PC-3 (cell line): ENCODE results near the gene BMP4. TPM values are rescaled to one million over a fixed set of nuclear protein-coding genes. Genes with fewer than 3 reads are reported as not detected.

ENCODE experiments used
- ATAC-seq: fragments of 200-7000 bp; cut with Tn5 transposase; 2 replicates; pipeline ENCODE4 v1.9.1; 2020; ENCODE audit warnings: mild to moderate bottlenecking, moderate library complexity
- BruUV-seq: library from RNA; stranded (reverse); fragments of 400-500 nt; replicated peaks from 2 replicates; lab custom pipeline; 2021; lab: Mats Ljungman, UMichigan
- CTCF ChIA-PET: fragments of 300-600 bp; sonication (Branson Sonifier 250); formaldehyde crosslinking; loops from one replicate; lab custom pipeline; 2022; ENCODE audit warnings: antibody characterized with exemption; lab: Charles Lee
- POLR2A ChIA-PET: fragments of 300-600 bp; sonication (Branson Sonifier 250); formaldehyde crosslinking; loops from one replicate; lab custom pipeline; 2022; ENCODE audit warnings: antibody characterized with exemption; ENCODE audit not compliant: unreplicated experiment; lab: Charles Lee
- DNase-seq: peaks from one replicate; pipeline ENCODE4 v3.0.0-alpha.2; 2015
- H2AFZ ChIP-seq: fragments of 300-600 bp; sonication (generic); 2 replicates; pipeline ENCODE4 v1.6.0; 2016; ENCODE audit warnings: antibody characterized with exemption, low read length
- H3F3A ChIP-seq: fragments of 300-600 bp; sonication (generic); one replicate; pipeline ENCODE4 v1.6.0; 2017; ENCODE audit warnings: antibody characterized with exemption, low read length, control low read depth, mild to moderate bottlenecking; ENCODE audit not compliant: unreplicated experiment
- H3K27ac ChIP-seq: fragments of 300-600 bp; sonication (generic); 2 replicates; pipeline ENCODE4 v1.5.1; 2016; ENCODE audit warnings: mild to moderate bottlenecking, low read length
- H3K27me3 ChIP-seq: fragments of 300-600 bp; sonication (generic); 2 replicates; pipeline ENCODE4 v1.6.1; 2016; ENCODE audit warnings: low read length, mixed read lengths
- H3K36me3 ChIP-seq: fragments of 300-600 bp; sonication (generic); 2 replicates; pipeline ENCODE4 v1.6.1; 2016; ENCODE audit warnings: low read depth, mixed run types, low read length, mixed read lengths
- H3K4me1 ChIP-seq: fragments of 300-600 bp; sonication (generic); 2 replicates; pipeline ENCODE4 v1.5.1; 2016; ENCODE audit warnings: low read length; ENCODE audit not compliant: insufficient read depth
- H3K4me2 ChIP-seq: fragments of 300-600 bp; sonication (generic); 2 replicates; pipeline ENCODE4 v1.6.0; 2016; ENCODE audit warnings: low read length
- H3K4me3 ChIP-seq: fragments of 300-600 bp; sonication (generic); 2 replicates; pipeline ENCODE4 v1.5.1; 2016; ENCODE audit warnings: mild to moderate bottlenecking, low read length, mixed read lengths
- H3K79me2 ChIP-seq: fragments of 300-600 bp; sonication (generic); 2 replicates; pipeline ENCODE4 v1.6.1; 2017; ENCODE audit warnings: low read length, mixed read lengths
- H3K9ac ChIP-seq: fragments of 300-600 bp; sonication (generic); 2 replicates; pipeline ENCODE4 v1.6.0; 2016; ENCODE audit warnings: mild to moderate bottlenecking, low read length
- H3K9me2 ChIP-seq: fragments of 300-600 bp; sonication (generic); replicated peaks from 2 replicates; pipeline ENCODE4 v1.6.1; 2016; ENCODE audit warnings: mixed run types, low read length, mixed read lengths
- H3K9me3 ChIP-seq: fragments of 300-600 bp; sonication (generic); 2 replicates; pipeline ENCODE4 v1.6.1; 2016; ENCODE audit warnings: low read length, mixed read lengths
- H4K20me1 ChIP-seq: fragments of 300-600 bp; sonication (generic); 2 replicates; pipeline ENCODE4 v1.6.1; 2016; ENCODE audit warnings: low read length, mixed read lengths
- EZH2 ChIP-seq: fragments of 300-600 bp; sonication (generic); IDR thresholded peaks from one replicate; pipeline ENCODE4 v1.6.1; 2017; ENCODE audit warnings: antibody characterized with exemption, mild to moderate bottlenecking, low read length; ENCODE audit not compliant: unreplicated experiment
- EZH2phosphoT487 ChIP-seq: fragments of 300-600 bp; sonication (generic); IDR thresholded peaks from 2 replicates; pipeline ENCODE4 v1.6.1; 2018; ENCODE audit warnings: mild to moderate bottlenecking, antibody characterized with exemption, low read length, borderline replicate concordance
- intact Hi-C: fragments of 100-400 bp; cut with micrococcal nuclease; formaldehyde crosslinking; loops from 2 replicates; pipeline ENCODE4 v1.9.0; 2023
- total RNA-seq: library from RNA; depleted of rRNA; stranded (reverse); fragments of >200 nt; gene quantifications from 2 replicates; pipeline ENCODE4 v1.2.3, GENCODE V29; 2014
- TF ChIP-seq, protein P1 (sequence below): fragments of 300-600 bp; sonication (generic); conservative IDR thresholded peaks from 2 replicates; pipeline ENCODE4 v1.5.1; 2017; ENCODE audit warnings: antibody characterized with exemption, low read depth, mild to moderate bottlenecking, low read length

Gene BMP4
- total RNA-seq, 1 experiment from 2014 or later = 8.7 TPM

DNA sequence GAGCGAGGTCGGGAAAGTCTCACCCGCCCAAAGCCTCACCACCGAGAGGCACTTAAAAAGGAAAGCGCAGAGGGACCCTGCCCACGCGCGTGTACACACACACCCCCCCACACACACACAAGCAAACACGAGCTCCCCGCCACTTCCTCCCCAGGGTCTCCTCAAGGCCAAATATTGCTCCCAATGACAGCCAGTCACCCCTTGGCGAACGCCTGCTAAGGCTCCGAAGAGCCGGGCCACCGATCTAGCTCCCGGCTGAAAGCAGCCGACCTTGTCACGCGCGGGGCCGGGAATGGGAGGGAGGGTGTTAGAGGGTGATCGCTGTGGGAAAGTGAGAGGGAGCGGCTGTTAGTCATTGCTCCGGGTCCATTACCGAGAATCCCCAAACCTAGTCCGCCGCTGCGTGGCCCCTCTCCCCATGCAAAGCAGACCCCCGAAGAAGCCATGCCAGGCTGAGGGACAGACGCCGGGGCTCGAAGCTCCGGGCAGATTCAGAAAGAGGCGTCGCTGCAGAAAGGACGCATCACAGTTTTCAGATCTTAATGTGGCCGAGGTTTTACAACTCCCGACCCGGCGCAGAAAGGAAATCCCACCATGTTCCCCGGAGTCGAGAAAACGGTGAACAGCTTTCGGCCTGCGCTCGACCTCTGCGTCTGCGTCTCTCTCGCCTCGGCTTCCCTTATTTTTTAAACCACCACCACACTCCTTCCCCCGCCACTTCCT, 2.6 kb downstream of the BMP4 start:
- peak overlapping the region; percentile 57 for H3K9ac ChIP-seq
- ChIA-PET POLR2A (interaction anchor here (0.5 to 1.7 kb wide), 16 partner anchors 11 to 623 kb away, joined by 3 to 11 read pairs (median 4); no protein-coding TSS in a partner anchor), CTCF (interaction anchor here (0.6 to 1.4 kb wide), 16 partner anchors 9 to 1003 kb away, joined by 3 to 17 read pairs (median 4); partner anchors contain the start of gene FERMT2)
- H3K36me3 ChIP-seq = no peaks in the 10 kb centered on the region
- H3K4me2 ChIP-seq = peak overlapping the region; percentile 91
- peak; percentile 42 for ATAC-seq
- H3K4me3 ChIP-seq = peak overlapping the region; percentile 91
- DNase-seq = peak; percentile 60
- H3K27ac ChIP-seq = peak overlapping the region; percentile 31; the same call in 1 of the 2 replicates
- BruUV-seq = no TSS peak
- H3K9me2 ChIP-seq = no peaks in the 10 kb centered on the region
- intact Hi-C loops = loop anchor here (1.0 to 10.0 kb wide), 9 partner anchors 23 to 519 kb away; no protein-coding TSS in a partner anchor
- H3K4me1 ChIP-seq = 0 out of 2 replicates have a peak, but pooled peaks cover 4% of the 10 kb centered on the region
- H3F3A ChIP-seq = no peaks in the 10 kb centered on the region
- no peaks in the 10 kb centered on the region for H4K20me1 ChIP-seq
- peak overlapping the region; percentile 90 for H2AFZ ChIP-seq
- TF ChIP-seq, protein P1, sequence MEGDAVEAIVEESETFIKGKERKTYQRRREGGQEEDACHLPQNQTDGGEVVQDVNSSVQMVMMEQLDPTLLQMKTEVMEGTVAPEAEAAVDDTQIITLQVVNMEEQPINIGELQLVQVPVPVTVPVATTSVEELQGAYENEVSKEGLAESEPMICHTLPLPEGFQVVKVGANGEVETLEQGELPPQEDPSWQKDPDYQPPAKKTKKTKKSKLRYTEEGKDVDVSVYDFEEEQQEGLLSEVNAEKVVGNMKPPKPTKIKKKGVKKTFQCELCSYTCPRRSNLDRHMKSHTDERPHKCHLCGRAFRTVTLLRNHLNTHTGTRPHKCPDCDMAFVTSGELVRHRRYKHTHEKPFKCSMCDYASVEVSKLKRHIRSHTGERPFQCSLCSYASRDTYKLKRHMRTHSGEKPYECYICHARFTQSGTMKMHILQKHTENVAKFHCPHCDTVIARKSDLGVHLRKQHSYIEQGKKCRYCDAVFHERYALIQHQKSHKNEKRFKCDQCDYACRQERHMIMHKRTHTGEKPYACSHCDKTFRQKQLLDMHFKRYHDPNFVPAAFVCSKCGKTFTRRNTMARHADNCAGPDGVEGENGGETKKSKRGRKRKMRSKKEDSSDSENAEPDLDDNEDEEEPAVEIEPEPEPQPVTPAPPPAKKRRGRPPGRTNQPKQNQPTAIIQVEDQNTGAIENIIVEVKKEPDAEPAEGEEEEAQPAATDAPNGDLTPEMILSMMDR = no peak
- TF ChIP-seq EZH2 (no peak), EZH2phosphoT487 (no peak)
- H3K79me2 ChIP-seq = peaks cover 27% of the 10 kb centered on the region
- no peaks in the 10 kb centered on the region for H3K27me3 ChIP-seq
- no peaks in the 10 kb centered on the region for H3K9me3 ChIP-seq

DNA sequence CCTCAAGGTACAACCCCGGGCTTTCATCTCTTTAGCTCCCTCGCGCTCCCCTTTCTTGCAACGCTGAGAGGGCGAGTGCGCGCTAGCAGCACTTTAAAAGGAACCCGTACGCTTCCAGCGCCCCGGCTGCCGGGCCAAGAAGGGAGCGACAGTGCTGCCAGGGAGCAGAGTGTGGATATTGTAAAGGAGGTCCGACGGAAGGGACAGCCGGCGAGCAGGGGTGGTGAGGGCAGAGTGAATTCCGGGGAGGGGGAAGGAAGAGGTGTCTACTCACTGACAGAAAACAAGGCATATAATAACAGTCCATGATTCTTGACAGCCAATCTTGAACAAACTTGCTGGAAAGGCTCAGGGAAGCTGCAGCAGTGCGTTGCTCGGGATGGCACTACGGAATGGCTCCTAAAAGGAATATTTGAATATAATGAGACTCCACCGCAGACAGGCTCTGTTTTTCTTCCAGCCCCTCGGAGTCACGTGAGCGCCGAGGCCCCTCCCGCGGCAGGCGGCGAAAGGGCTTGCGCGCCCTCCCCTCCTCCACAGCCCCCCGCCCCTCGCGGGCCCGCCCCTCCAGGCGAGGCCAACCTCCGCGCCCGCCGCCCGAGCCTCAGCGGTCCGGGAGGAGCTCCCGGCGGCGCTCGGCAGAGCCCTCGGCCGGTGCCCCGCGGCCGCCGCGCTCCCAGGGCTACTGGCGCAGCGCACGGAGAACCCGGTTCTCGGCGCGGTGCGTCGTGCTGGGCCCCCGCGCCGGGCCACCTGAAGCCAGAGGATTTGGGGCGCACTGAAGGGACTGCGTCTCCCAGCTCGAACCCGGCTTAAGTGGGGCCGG, 3.4 kb downstream of the BMP4 start:
- H3K9me2 ChIP-seq = no peaks in the 10 kb centered on the region
- H3K9me3 ChIP-seq = no peaks in the 10 kb centered on the region
- peak overlapping the region; percentile 57 for H3K9ac ChIP-seq
- peak overlapping the region; percentile 31; the same call in 1 of the 2 replicates for H3K27ac ChIP-seq
- 0 out of 2 replicates have a peak, but pooled peaks cover 4% of the 10 kb centered on the region for H3K4me1 ChIP-seq
- H3K27me3 ChIP-seq = no peaks in the 10 kb centered on the region
- H3K79me2 ChIP-seq = peaks cover 27% of the 10 kb centered on the region
- POLR2A ChIA-PET = interaction anchor here (0.5 to 1.7 kb wide), 21 partner anchors 10 to 1353 kb away, joined by 3 to 14 read pairs (median 4); no protein-coding TSS in a partner anchor
- no peaks in the 10 kb centered on the region for H3K36me3 ChIP-seq
- CTCF ChIA-PET = interaction anchor here (0.5 to 1.4 kb wide), 18 partner anchors 10 to 724 kb away, joined by 3 to 17 read pairs (median 4); no protein-coding TSS in a partner anchor
- TSS peak; percentile 66 for BruUV-seq
- DNase-seq (peak; percentile 88), ATAC-seq (peak; percentile 75)
- no peaks in the 10 kb centered on the region for H4K20me1 ChIP-seq
- intact Hi-C loops = loop anchor here (2.0 to 10.0 kb wide), 7 partner anchors 22 to 518 kb away; no protein-coding TSS in a partner anchor
- peak overlapping the region; percentile 90 for H2AFZ ChIP-seq
- H3F3A ChIP-seq = no peaks in the 10 kb centered on the region
- H3K4me2 ChIP-seq = peak overlapping the region; percentile 91
- H3K4me3 ChIP-seq = peak overlapping the region; percentile 91
- TF ChIP-seq EZH2 = no peak
- TF ChIP-seq, protein P1 = no peak
- TF ChIP-seq EZH2phosphoT487 = no peak
